HepG2 (cell line): ENCODE measurements around the gene GRIN3A. TPM values are rescaled to one million over a fixed set of nuclear protein-coding genes. Genes with fewer than 3 reads are reported as not detected.

Source experiments
- ATAC-seq: fragments of 200-7000 bp; cut with Tn5 transposase; 3 replicates; pipeline ENCODE4 v1.9.1; 2020; ENCODE audit warnings: mild to moderate bottlenecking, moderate library complexity
- BruUV-seq: library from RNA; stranded (reverse); fragments of 400-500 nt; replicated peaks from 2 replicates; lab custom pipeline; 2021; lab: Mats Ljungman, UMichigan
- CTCF ChIA-PET: fragments of 300-600 bp; formaldehyde crosslinking; extraction: SDS; loops from one replicate; lab custom pipeline; 2021; ENCODE audit warnings: low total read pairs, inconsistent platforms, low intra/inter-chr PET ratio; lab: Yijun Ruan, JAX
- POLR2A ChIA-PET: fragments of 350-600 bp; sonication (Branson Sonifier 250); formaldehyde crosslinking; loops from one replicate; lab custom pipeline; 2020; ENCODE audit warnings: antibody characterized with exemption, inconsistent platforms; lab: Yijun Ruan, JAX
- DNase-seq: peaks from one replicate; pipeline ENCODE4 v3.0.0-alpha.2; 2015; ENCODE audit warnings: low spot score
- FAIRE-seq: peaks from 3 replicates; lab custom pipeline; 2011; peaks lifted over from hg19 to GRCh38; lab: Jason Lieb, UNC
- H2AFZ ChIP-seq: one replicate; pipeline ENCODE4 v1.6.1; 2011; ENCODE audit warnings: low read length, inconsistent platforms
- H3K27ac ChIP-seq: fragments of 300-600 bp; 3 replicates; pipeline ENCODE4 v1.8.0; 2011; ENCODE audit warnings: mixed run types, mild to moderate bottlenecking, mixed read lengths, low read length, inconsistent platforms; ENCODE audit not compliant: insufficient read depth; ENCODE audit errors: extremely low read length
- H3K27me3 ChIP-seq, 2 experiments: fragments of 200-600 bp in 1 of 2; 2 replicates in 1 of 2; 3 replicates in 1 of 2; pipeline versions ENCODE4 v1.6.0 to v1.8.0; 2011; ENCODE audit warnings: low read length in 2 of 2, mild to moderate bottlenecking in 2 of 2, moderate library complexity in 2 of 2, inconsistent platforms in 1 of 2; ENCODE audit not compliant: insufficient read depth in 2 of 2, control insufficient read depth in 1 of 2
- H3K36me3 ChIP-seq, 2 experiments: fragments of 200-600 bp in 1 of 2; replicated peaks in 1 of 2; 2 replicates in 1 of 2; 3 replicates in 1 of 2; pipeline versions ENCODE4 v1.5.1 to v1.8.0; 2011; ENCODE audit warnings: low read length in 2 of 2, inconsistent platforms in 1 of 2; ENCODE audit not compliant: insufficient read depth in 2 of 2, control insufficient read depth in 1 of 2
- H3K4me1 ChIP-seq: 2 replicates; pipeline ENCODE4 v1.5.1; 2012; ENCODE audit warnings: low read length, inconsistent platforms; ENCODE audit not compliant: insufficient read depth
- H3K4me2 ChIP-seq: 2 replicates; pipeline ENCODE4 v1.6.0; 2011; ENCODE audit warnings: low read depth, low read length, inconsistent platforms
- H3K4me3 ChIP-seq, 3 experiments: fragments of 200-600 bp in 1 of 3; sonication (generic), shearing (Covaris generic) in 1 of 3; replicated peaks in 1 of 3; 2 replicates each; pipeline ENCODE4 v1.5.1; 2011 to 2016; ENCODE audit warnings: low read length in 3 of 3, inconsistent platforms in 2 of 3, low read depth in 2 of 3, mild to moderate bottlenecking in 2 of 3, control low read depth in 1 of 3, mixed read lengths in 1 of 3; ENCODE audit not compliant: insufficient read depth in 1 of 3
- H3K79me2 ChIP-seq: one replicate; pipeline ENCODE4 v1.6.1; 2011; ENCODE audit warnings: low read length, inconsistent platforms; ENCODE audit not compliant: insufficient read depth
- H3K9ac ChIP-seq: 2 replicates; pipeline ENCODE4 v1.6.0; 2011; ENCODE audit warnings: mild to moderate bottlenecking, low read depth, low read length, inconsistent platforms; ENCODE audit not compliant: insufficient read depth
- H3K9me3 ChIP-seq: 2 replicates; pipeline ENCODE4 v1.5.1; 2012; ENCODE audit warnings: mild to moderate bottlenecking, low read length
- H4K20me1 ChIP-seq: 2 replicates; pipeline ENCODE4 v1.6.0; 2011; ENCODE audit warnings: inconsistent platforms, mild to moderate bottlenecking, low read length, moderate library complexity; ENCODE audit not compliant: insufficient read depth
- DNMT3B ChIP-seq: conservative IDR thresholded peaks from 2 replicates; pipeline ENCODE4 v1.6.1; 2016; ENCODE audit warnings: missing biosample characterization, control low read depth
- LRRFIP1 ChIP-seq: sonication (generic); formaldehyde crosslinking; conservative IDR thresholded peaks from 2 replicates; pipeline ENCODE4 v1.4.0; 2020; ENCODE audit warnings: missing genetic modification reagents
- MED8 ChIP-seq: sonication (generic); formaldehyde crosslinking; IDR thresholded peaks from 2 replicates; pipeline ENCODE4 v1.8.1; 2023; ENCODE audit warnings: mild to moderate bottlenecking, missing genetic modification reagents; ENCODE audit not compliant: insufficient replicate concordance
- SIN3B ChIP-seq: fragments of 150-350 bp; IDR thresholded peaks from 2 replicates; pipeline ENCODE4 v1.6.1; 2014; ENCODE audit warnings: low read length
- SOX13 ChIP-seq, 3 experiments: fragments of 450-650 bp in 1 of 3; sonication (generic) in 1 of 3; formaldehyde crosslinking in 1 of 3; IDR thresholded peaks in 2 of 3; conservative IDR thresholded peaks in 1 of 3; 2 replicates each; pipeline versions ENCODE4 v1.5.0 to v1.6.1; 2016 to 2020; ENCODE audit warnings: antibody characterized with exemption in 1 of 3, mild to moderate bottlenecking in 1 of 3, missing compliant biosample characterization in 1 of 3, missing genetic modification reagents in 1 of 3, moderate library complexity in 1 of 3
- THAP11 ChIP-seq: IDR thresholded peaks from 2 replicates; pipeline ENCODE4 v1.6.1; 2016; ENCODE audit warnings: missing biosample characterization, missing genetic modification reagents
- ZNF253 ChIP-seq: sonication (generic); formaldehyde crosslinking; IDR thresholded peaks from 2 replicates; pipeline ENCODE4 v1.8.0; 2022; ENCODE audit warnings: mild to moderate bottlenecking, missing genetic modification reagents, borderline replicate concordance
- WGBS: methylation state at CpG from one replicate; pipeline ENCODE4 v1.1.6; 2017; ENCODE audit warnings: low lambda C conversion rate; 5-methylcytosine and 5-hydroxymethylcytosine counted together
- in situ Hi-C: cut with HindIII; loops from 2 replicates; pipeline ENCODE4 v1.10.0; 2017; ENCODE audit warnings: low pct_unique_long_range_greater_than_20kb; ENCODE audit not compliant: extremely low pct_ligation_motif_present
- intact Hi-C: fragments of 100-400 bp; cut with micrococcal nuclease; formaldehyde crosslinking; loops from one replicate; pipeline ENCODE4 v1.10.0; 2022; ENCODE audit not compliant: unreplicated experiment
- polyA plus RNA-seq, 8 experiments: library from polyadenylated mRNA; depleted of rRNA in 3 of 8; stranded (reverse) in 7 of 8; unstranded in 1 of 8; fragments of >200 nt; fragmentation: Illumina TruSeq in 4 of 8; extraction: Trizol in 4 of 8; gene quantifications; 2 replicates each; pipeline versions ENCODE4 v1.2.1 to v1.2.3, GENCODE V29; 2011 to 2016; ENCODE audit warnings: low read depth in 4 of 8, missing spikeins in 1 of 8, mixed read lengths in 1 of 8; ENCODE audit not compliant: insufficient read depth in 1 of 8
- total RNA-seq, 5 experiments: library from RNA; depleted of rRNA; stranded (reverse); fragments of >200 nt; fragmentation: Illumina TruSeq; extraction: Trizol; gene quantifications; 2 replicates each; pipeline ENCODE4 v1.2.3, GENCODE V29; 2016; ENCODE audit warnings: low read depth in 1 of 5

Gene GRIN3A
- total and polyA plus RNA-seq, 2 of the 13 experiments (the other 11 are each of a cell fraction or from before 2014, with no cell fraction given) = not detected

- no peaks in the 10 kb centered on the region for H4K20me1 ChIP-seq
- H2AFZ ChIP-seq = no peak overlapping the region
- no peak overlapping the region for H3K4me3 ChIP-seq
- no peak for DNase-seq
- no peak overlapping the region for H3K4me2 ChIP-seq
- no peaks in the 10 kb centered on the region for H3K36me3 ChIP-seq
- H3K4me1 ChIP-seq = peaks cover 16% of the 10 kb centered on the region
- intact Hi-C loops (no loop called here), in situ Hi-C loops (no loop called here)
- peak; percentile 68 for ATAC-seq
- TF ChIP-seq ZNF253 (CRISPR knock-in tag) = no peak
- TF ChIP-seq SOX13 (IDR thresholded peaks at IDR 0.05) = no peak
- no peak for TF ChIP-seq SOX13 (CRISPR knock-in tag; conservative IDR thresholded peaks at IDR 0.05 in 1 of 2, IDR thresholded peaks at IDR 0.05 in 1 of 2)
- TF ChIP-seq SIN3B = no peak
- TF ChIP-seq THAP11 (CRISPR knock-in tag) = no peak
- no peak for TF ChIP-seq DNMT3B
- TF ChIP-seq LRRFIP1 = no peak
- no peak for TF ChIP-seq MED8 (CRISPR knock-in tag)
- TF ChIP-seq, all 625 proteins: peak for 0
- Histone ChIP-seq H3K9me3 (no peaks in the 10 kb centered on the region), H3K79me2 (no peaks in the 10 kb centered on the region), H3K27me3 (no peaks in the 10 kb centered on the region), H3K27ac (no peak overlapping the region), H3K9ac (no peak overlapping the region)
- POLR2A ChIA-PET = no interaction called here
- no TSS peak for BruUV-seq
- 13% methylated on average over 3 of the region's 3 CpGs for WGBS
- CTCF ChIA-PET = no interaction called here
- FAIRE-seq = no peak
Measured at GRCh38 chr9:101605547-101605946, 132.9 kb downstream of the GRIN3A start.
